HEK293 (cell line): Measurements from ENCODE around the gene SERPINB7.

Source experiments
- CTCF ChIA-PET: fragments of 350-600 bp; formaldehyde crosslinking; extraction: SDS; loops from one replicate; lab custom pipeline; 2021; ENCODE audit warnings: antibody characterized with exemption; lab: Yijun Ruan, JAX
- POLR2A ChIA-PET: fragments of 300-600 bp; formaldehyde crosslinking; extraction: SDS; loops from one replicate; lab custom pipeline; 2020; ENCODE audit warnings: antibody characterized with exemption, inconsistent platforms; lab: Yijun Ruan, JAX
- H3K27ac ChIP-seq: fragments of 200-500 bp; sonication (Bioruptor generic); 2 replicates; pipeline ENCODE4 v1.5.1; 2014; ENCODE audit warnings: low read depth, low read length, control low read depth, inconsistent platforms; ENCODE audit errors: extremely low read depth
- H3K36me3 ChIP-seq, 2 experiments: fragments of 200-500 bp in 1 of 2; sonication (Bioruptor generic) in 1 of 2; 1 replicate in 1 of 2; 2 replicates in 1 of 2; pipeline ENCODE4 v1.5.1; 2014 to 2017; ENCODE audit warnings: inconsistent platforms in 2 of 2, low read length in 2 of 2; ENCODE audit not compliant: control insufficient read depth in 2 of 2, insufficient read depth in 1 of 2
- H3K4me1 ChIP-seq: fragments of 200-500 bp; sonication (Bioruptor generic); 2 replicates; pipeline ENCODE4 v1.5.1; 2014; ENCODE audit warnings: mild to moderate bottlenecking, low read length, inconsistent platforms; ENCODE audit not compliant: control insufficient read depth, insufficient read depth
- H3K4me3 ChIP-seq: 2 replicates; pipeline ENCODE4 v1.5.1; 2011; ENCODE audit warnings: low read depth, mild to moderate bottlenecking, control low read depth, low read length, moderate library complexity
- H3K9me3 ChIP-seq: fragments of 200-500 bp; sonication (Bioruptor generic); 2 replicates; pipeline ENCODE4 v1.5.1; 2014; ENCODE audit warnings: low read depth, low read length, inconsistent platforms; ENCODE audit not compliant: control insufficient read depth, insufficient read depth
- BCL6B ChIP-seq: fragments of 450-650 bp; formaldehyde crosslinking; IDR thresholded peaks from 2 replicates; pipeline ENCODE4 v1.5.1; 2017; ENCODE audit warnings: missing biosample characterization, missing genetic modification characterization
- HIC1 ChIP-seq: fragments of 450-650 bp; formaldehyde crosslinking; IDR thresholded peaks from 2 replicates; pipeline ENCODE4 v1.5.1; 2016; ENCODE audit warnings: missing biosample characterization, missing genetic modification characterization
- KLF8 ChIP-seq: fragments of 450-650 bp; formaldehyde crosslinking; IDR thresholded peaks from 2 replicates; pipeline ENCODE4 v1.5.1; 2016; ENCODE audit warnings: missing biosample characterization, missing genetic modification characterization
- OSR2 ChIP-seq: fragments of 450-650 bp; formaldehyde crosslinking; IDR thresholded peaks from 2 replicates; pipeline ENCODE4 v1.5.1; 2016; ENCODE audit warnings: missing biosample characterization, missing genetic modification characterization
- PRDM2 ChIP-seq: fragments of 450-650 bp; formaldehyde crosslinking; IDR thresholded peaks from 2 replicates; pipeline ENCODE4 v1.5.1; 2016; ENCODE audit warnings: missing biosample characterization, missing genetic modification characterization, borderline replicate concordance
- ZNF114 ChIP-seq: fragments of 450-650 bp; formaldehyde crosslinking; IDR thresholded peaks from 2 replicates; pipeline ENCODE4 v1.5.0; 2017; ENCODE audit warnings: missing biosample characterization, missing genetic modification characterization
- ZNF133 ChIP-seq: fragments of 450-650 bp; formaldehyde crosslinking; IDR thresholded peaks from 2 replicates; pipeline ENCODE4 v1.5.1; 2016; ENCODE audit warnings: missing biosample characterization, missing genetic modification characterization
- ZNF26 ChIP-seq: fragments of 450-650 bp; formaldehyde crosslinking; IDR thresholded peaks from 2 replicates; pipeline ENCODE4 v1.5.1; 2016; ENCODE audit warnings: missing biosample characterization, missing genetic modification characterization
- ZNF280D ChIP-seq: fragments of 450-650 bp; formaldehyde crosslinking; IDR thresholded peaks from 2 replicates; pipeline ENCODE4 v1.5.1; 2016; ENCODE audit warnings: missing biosample characterization, missing genetic modification characterization
- ZNF341 ChIP-seq: fragments of 450-650 bp; formaldehyde crosslinking; IDR thresholded peaks from 2 replicates; pipeline ENCODE4; 2016; ENCODE audit warnings: low read depth, missing biosample characterization, missing genetic modification characterization
- ZNF362 ChIP-seq: fragments of 450-650 bp; formaldehyde crosslinking; IDR thresholded peaks from 2 replicates; pipeline ENCODE4 v1.5.1; 2016; ENCODE audit warnings: missing biosample characterization, missing genetic modification characterization
- ZNF561 ChIP-seq: fragments of 450-650 bp; IDR thresholded peaks from 2 replicates; pipeline ENCODE4 v1.5.1; 2018; ENCODE audit warnings: missing biosample characterization, missing genetic modification characterization, borderline replicate concordance
- ZNF645 ChIP-seq: fragments of 450-650 bp; formaldehyde crosslinking; IDR thresholded peaks from 2 replicates; pipeline ENCODE4; 2016; ENCODE audit warnings: missing biosample characterization, missing genetic modification characterization
- ZSCAN16 ChIP-seq: fragments of 450-650 bp; formaldehyde crosslinking; IDR thresholded peaks from 2 replicates; pipeline ENCODE4 v1.5.1; 2016; ENCODE audit warnings: missing biosample characterization, missing genetic modification characterization

The SERPINB7 gene

GRCh38 chr18:63836456-63836855 is 61.2 kb downstream of the SERPINB7 start:
- ChIA-PET CTCF (no interaction called here), POLR2A (no interaction called here)
- Histone ChIP-seq H3K36me3 (no peaks in the 10 kb centered on the region), H3K9me3 (no peaks in the 10 kb centered on the region), H3K27ac (no peak overlapping the region), H3K4me3 (no peak overlapping the region), H3K4me1 (no peaks in the 10 kb centered on the region)
- TF ChIP-seq ZNF26 (tag by site-specific recombination) (no peak), ZNF114 (tag by site-specific recombination) (no peak), PRDM2 (no peak), ZNF133 (tag by site-specific recombination) (no peak), ZNF341 (tag by site-specific recombination) (no peak), ZNF645 (tag by site-specific recombination) (no peak), BCL6B (tag by site-specific recombination) (no peak), OSR2 (no peak), ZNF280D (no peak), ZSCAN16 (tag by site-specific recombination) (no peak), KLF8 (tag by site-specific recombination) (no peak), HIC1 (no peak), ZNF561 (tag by site-specific recombination) (no peak), ZNF362 (no peak)
